ENCODE results near the gene DUSP8. TPM values are rescaled to one million over a fixed set of nuclear protein-coding genes. Genes with fewer than 3 reads are reported as not detected.

The DUSP8 gene
- total RNA-seq, 1 experiment from 2014 or later, result 10.2 TPM

GRCh38 chr11:1541474-1542204 lies 30.4 kb downstream of the DUSP8 start:
- RAD21 ChIA-PET (ENCODE audit: low non-redundant PET in 1 of 2, low total read pairs in 2 of 2, uncharacterized antibody in 2 of 2, unreplicated experiment in 2 of 2), result no interaction called here
- H3K9me2 ChIP-seq (ENCODE audit: insufficient read depth), result no peaks in the 10 kb centered on the region
- POLR2A ChIA-PET, result no interaction called here
- H3K4me2 ChIP-seq (ENCODE audit: low read length), result no peak overlapping the region
- DNase-seq (ENCODE audit: low read depth, low spot score) (no peak), ATAC-seq (no peak)
- H4K20me1 ChIP-seq (ENCODE audit: insufficient read depth), result no peaks in the 10 kb centered on the region
- H3K27me3 ChIP-seq (ENCODE audit: insufficient read depth, low read length), result no peaks in the 10 kb centered on the region
- H3K9ac ChIP-seq (ENCODE audit: low read length), result no peak overlapping the region
- H2AFZ ChIP-seq (ENCODE audit: low read depth, low read length, poor library complexity, severe bottlenecking), result no peak overlapping the region
- H3K9me3 ChIP-seq (ENCODE audit: control insufficient read depth in 1 of 2, insufficient read depth in 1 of 2, low read depth in 1 of 2, low read length in 2 of 2), result no peaks in the 10 kb centered on the region
- H3K27ac ChIP-seq (ENCODE audit: low read depth, low read length), result no peak overlapping the region
- CTCF ChIA-PET, result interaction anchor here (1.4 kb wide), 1 partner anchor 33 kb away, joined by 5 read pairs; no protein-coding TSS in a partner anchor
- no peak overlapping the region for H3K4me3 ChIP-seq (replicated peaks in 1 of 2; ENCODE audit: low read depth in 1 of 2, low read length in 2 of 2)
- TF ChIP-seq RAD21 (IDR thresholded peaks at IDR 0.05; ENCODE audit: low read depth) (no peak), POLR2A (IDR thresholded peaks at IDR 0.05; ENCODE audit: borderline replicate concordance, extremely low read depth, insufficient read depth, insufficient read length) (no peak), YY1 (IDR thresholded peaks at IDR 0.05; ENCODE audit: extremely low read depth, insufficient replicate concordance, low read depth, low read length) (no peak), CBX3 (IDR thresholded peaks at IDR 0.05; ENCODE audit: low read depth) (no peak), EGR1 (IDR thresholded peaks at IDR 0.05; ENCODE audit: low read depth) (no peak), ZFX (IDR thresholded peaks at IDR 0.05) (no peak), CEBPB (IDR thresholded peaks at IDR 0.05; ENCODE audit: low read depth) (no peak), ZNF274 (IDR thresholded peaks at IDR 0.05; ENCODE audit: low read depth, low read length) (no peak), CTCF (IDR thresholded peaks at IDR 0.05 in 2 of 3, conservative IDR thresholded peaks at IDR 0.05 in 1 of 3; ENCODE audit: borderline replicate concordance in 1 of 3, insufficient read depth in 1 of 3, low read depth in 2 of 3, low read length in 2 of 3) (no peak), SIN3A (IDR thresholded peaks at IDR 0.05; ENCODE audit: low read depth) (no peak), POLR2AphosphoS5 (IDR thresholded peaks at IDR 0.05; ENCODE audit: low read depth, low read length) (no peak)
- no peaks in the 10 kb centered on the region for H3K36me3 ChIP-seq (ENCODE audit: control insufficient read depth in 1 of 2, insufficient read depth in 2 of 2, low read length in 2 of 2)
- H3K4me1 ChIP-seq (ENCODE audit: control insufficient read depth in 1 of 2, insufficient read depth in 2 of 2, low read length in 2 of 2), result peaks cover 4 to 9% of the 10 kb centered on the region in 2 experiments
- BruUV-seq (replicated peaks), result no TSS peak
- H3K79me2 ChIP-seq (ENCODE audit: insufficient read depth, low read length), result peaks cover 9% of the 10 kb centered on the region; the same call in 1 of the 2 replicates
- intact Hi-C loops (cut with micrococcal nuclease), result no loop called here

Data from HCT116 (cell line).